SHP77 treated with DMSO at 0.1 percent for 48 hours (cell line): ENCODE results near the gene BCAT1.
"Not testable (repeated sequence)": the region's sequence is repeated elsewhere in the genome, so short reads cannot be mapped to it uniquely, and the experiment has no call there.

Experiments used
- DNase-seq: peaks from one replicate; lab custom pipeline; 2025; lab: John Stamatoyannopoulos, UW

Gene BCAT1

DNA sequence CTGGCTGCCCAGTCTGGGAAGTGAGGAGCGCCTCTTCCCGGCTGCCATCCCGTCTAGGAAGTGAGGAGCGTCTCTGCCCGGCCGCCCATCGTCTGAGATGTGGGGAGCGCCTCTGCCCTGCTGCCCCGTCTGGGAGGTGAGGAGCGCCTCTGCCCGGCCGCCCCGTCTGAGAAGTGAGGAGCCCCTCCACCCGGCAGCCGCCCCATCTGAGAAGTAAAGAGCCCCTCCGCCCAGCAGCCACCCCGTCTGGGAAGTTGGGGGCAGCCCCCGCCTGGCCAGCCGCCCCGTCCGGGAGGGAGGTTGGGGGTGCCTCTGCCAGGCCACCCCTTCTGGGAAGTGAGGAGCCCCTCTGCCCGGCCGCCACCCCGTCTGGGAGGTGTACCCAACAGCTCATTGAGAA lies 22.8 kb downstream of the BCAT1 start:
- DNase-seq: not testable (repeated sequence)

DNA sequence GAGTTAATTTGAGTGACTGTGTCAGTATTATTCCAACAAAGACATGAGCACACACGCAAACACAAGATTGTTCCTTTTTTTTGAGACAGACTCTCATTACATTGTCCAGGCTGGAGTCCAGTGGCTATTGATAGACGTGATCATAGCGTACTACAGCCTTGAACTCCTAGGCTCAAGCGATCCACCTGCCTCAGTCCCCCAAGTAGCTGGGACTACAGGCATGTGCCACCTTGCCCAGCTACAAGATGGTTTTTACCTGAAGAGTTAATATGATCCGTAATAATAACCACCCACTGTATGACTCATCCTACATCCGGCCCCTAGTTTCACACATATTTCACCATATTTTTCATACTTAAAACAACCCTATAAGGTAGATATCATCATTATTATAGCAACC lies 26.8 kb downstream of the BCAT1 start:
- no peak for DNase-seq

DNA sequence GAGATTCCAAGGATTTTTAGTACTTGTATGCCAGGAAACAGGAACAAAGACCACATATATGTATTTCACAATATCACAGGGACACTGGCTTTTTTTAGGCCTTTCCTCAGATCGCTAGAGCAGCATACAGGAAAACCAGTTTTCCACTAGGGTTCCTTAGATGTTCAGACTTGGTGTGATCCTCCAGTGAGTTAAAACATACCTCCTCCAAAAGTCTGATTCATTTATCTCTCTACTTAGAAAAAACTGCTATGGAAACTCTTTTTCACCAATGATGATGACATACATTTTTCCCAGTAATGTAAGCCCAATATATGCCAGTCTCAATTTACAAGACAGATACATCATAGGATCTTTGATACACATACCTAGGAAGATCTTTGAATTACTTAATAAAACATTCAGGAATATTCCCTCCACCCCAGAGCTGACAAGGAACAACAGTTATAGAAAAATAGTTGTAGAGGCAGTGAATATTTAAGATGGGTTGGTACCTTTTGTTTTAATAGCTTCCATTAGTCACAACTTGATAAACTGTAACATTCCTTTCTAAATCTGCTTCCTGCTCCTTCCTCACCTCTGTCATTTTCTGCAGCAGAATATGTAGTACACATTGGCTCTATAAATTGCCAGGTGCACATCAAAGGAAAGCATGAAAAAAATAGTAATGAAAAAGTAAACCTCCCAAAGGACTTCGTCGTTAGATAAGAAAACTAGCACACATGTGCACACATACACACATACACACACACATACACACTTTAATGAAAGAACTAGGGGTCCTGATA lies 27.5 kb downstream of the BCAT1 start:
- DNase-seq: no peak

GRCh38 chr12:24920141-24920540 lies 28.8 kb downstream of the BCAT1 start:
- no peak for DNase-seq

GRCh38 chr12:24919346-24920001 lies 29.4 kb downstream of the BCAT1 start:
- no peak for DNase-seq

DNA sequence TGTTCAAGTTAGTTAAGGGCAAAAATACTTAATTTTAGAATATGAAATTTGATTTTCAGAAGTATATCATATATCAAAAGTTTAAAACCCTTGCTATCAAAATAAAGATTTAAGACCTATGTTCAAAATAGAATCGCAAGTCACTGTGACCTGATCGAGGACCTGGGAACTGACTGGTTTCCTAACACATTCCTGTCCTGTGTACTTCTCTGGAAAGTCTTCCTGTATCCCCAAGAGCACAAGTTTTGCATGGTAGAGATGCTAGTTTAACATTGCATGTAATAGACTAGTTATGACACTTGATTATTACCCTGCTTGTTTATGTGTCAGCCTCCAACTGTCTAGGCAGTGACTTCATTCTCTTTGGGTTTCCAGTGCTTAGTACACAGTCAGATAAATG lies 30.3 kb downstream of the BCAT1 start:
- DNase-seq: no peak

DNA sequence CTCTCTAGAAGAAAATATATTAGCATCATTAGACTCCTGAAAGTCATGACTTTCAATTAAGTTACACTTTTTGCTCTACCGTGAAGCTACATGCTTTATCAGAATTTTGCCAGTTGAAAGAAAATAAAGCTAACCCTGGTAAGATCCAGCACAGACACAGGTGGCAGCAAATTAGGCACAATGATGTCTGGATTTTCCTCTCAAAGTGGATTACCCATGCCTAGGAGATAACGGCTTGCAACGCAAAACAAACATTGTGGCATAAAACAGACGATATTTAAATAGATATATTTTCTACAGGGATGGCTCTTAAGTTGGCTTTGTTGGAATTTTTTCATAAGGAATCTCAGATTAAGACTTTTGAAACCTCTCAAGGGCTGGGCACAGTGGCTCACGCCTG lies 33.4 kb downstream of the BCAT1 start:
- DNase-seq: no peak

DNA sequence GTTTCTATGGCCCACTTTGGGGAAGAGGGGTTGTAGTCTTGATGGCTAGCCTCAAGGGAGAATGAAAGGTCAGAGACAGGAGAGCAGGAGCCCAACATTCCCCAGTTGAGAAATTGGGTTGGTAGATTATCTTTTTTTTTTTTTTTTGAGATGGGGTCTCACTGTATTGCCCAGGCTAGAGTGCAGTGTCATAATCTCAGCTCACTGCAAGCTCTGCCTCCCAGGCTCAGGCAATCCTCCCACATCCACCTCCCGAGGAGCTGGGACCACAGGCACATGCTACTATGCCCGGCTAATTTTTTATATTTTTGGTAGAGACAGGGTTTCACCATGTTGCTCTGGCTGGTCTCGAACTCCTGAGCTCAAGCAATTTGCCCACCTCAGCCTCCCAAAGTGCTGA lies 34.9 kb downstream of the BCAT1 start:
- no peak for DNase-seq

DNA sequence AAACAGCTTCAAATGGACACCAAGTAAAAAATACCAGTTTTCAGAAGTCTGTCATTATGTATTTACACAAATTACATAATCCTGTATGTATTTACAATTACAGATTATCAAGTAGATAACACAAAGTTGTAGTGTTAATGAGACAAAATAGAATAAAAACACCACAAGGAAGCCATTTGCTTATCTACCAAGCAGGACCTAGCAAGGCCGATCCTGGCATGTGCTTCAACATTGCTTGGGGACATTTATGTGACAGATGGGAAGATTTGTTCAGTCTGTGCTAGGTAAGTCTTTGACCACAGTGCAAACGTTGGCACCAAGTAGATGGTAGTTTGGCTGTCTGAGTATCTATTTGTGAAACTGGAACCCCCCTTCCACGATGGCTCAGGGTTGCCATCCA lies 35.8 kb downstream of the BCAT1 start:
- no peak for DNase-seq

GRCh38 chr12:24911271-24911791 lies 37.6 kb downstream of the BCAT1 start:
- no peak for DNase-seq

GRCh38 chr12:24910192-24910591 lies 38.7 kb downstream of the BCAT1 start:
- DNase-seq: not testable (repeated sequence)

GRCh38 chr12:24909667-24910066 lies 39.2 kb downstream of the BCAT1 start:
- DNase-seq: no peak

GRCh38 chr12:24907464-24907863 lies 41.4 kb downstream of the BCAT1 start:
- DNase-seq: no peak

- DNase-seq: no peak
These were observed 42.8 kb downstream of the BCAT1 start for GRCh38 chr12:24906141-24906540.

GRCh38 chr12:24905431-24905830 lies 43.5 kb downstream of the BCAT1 start:
- DNase-seq: no peak

DNA sequence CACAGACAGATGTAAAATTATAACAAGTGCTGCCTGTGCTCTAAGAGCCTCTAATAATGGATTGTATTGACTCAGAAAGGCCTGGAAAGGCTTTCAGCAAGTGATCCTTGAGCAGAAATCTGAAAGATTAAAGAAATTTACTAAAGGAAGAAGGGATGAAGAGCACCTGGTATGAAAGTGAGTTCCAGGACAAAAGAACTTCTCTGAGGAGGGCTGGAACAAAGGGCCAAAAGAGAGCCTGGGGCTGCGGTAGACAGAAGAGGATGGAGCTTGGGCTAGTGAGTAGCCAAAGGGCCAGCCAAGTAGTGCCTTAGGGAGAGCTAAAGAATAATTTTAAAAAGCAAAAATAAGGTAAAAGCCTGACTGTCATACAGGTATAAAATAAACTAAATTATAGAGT lies 44.0 kb downstream of the BCAT1 start:
- DNase-seq: no peak

- DNase-seq: no peak
These were observed 45.4 kb downstream of the BCAT1 start for GRCh38 chr12:24903329-24904088.

DNA sequence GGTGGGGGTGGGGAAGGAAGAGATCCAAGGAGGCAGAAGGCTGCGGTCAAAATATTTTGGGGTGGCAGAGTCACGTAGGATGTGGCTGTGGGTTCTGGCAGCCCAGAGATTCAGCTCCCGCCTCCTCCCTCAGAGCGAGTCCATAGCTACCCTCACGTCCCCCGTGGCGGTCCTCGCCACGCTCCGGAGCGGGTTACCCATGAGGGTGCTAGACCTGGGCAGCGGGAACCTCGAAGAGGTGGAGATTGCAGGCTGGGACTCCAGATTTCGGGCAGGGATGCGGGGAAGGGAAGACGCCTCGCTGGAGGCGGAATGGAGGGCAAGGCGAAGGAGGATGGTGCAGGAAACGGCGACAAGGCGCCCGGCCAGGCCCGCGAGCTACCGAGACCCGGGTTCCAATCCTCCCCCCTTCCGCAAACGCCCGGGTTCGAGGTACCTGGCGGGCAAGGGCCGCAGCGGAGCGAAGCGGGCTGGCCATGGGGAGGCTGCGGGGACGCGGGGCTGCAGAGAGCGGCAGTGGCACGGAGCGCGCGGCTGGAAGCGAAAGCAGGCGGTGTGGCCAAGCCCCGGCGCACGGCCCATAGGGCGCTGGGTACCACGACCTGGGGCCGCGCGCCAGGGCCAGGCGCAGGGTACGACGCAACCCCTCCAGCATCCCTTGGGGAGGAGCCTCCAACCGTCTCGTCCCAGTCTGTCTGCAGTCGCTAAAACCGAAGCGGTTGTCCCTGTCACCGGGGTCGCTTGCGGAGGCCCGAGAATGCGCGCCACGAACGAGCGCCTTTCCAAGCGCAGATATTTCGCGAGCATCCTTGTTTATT lies 46.2 kb downstream of the BCAT1 start:
- no peak for DNase-seq

- no peak for DNase-seq
These were observed 47.1 kb downstream of the BCAT1 start for GRCh38 chr12:24901576-24902461.

- DNase-seq: no peak
These were observed 48.7 kb downstream of the BCAT1 start for GRCh38 chr12:24900196-24900595.
